Liver (tissue), 3 donors: ENCODE data around the gene SOX5.

Experiments used
- ATF3 ChIP-seq: IDR thresholded peaks from 2 replicates; pipeline ENCODE4 v1.6.1; 2016; ENCODE audit warnings: antibody characterized with exemption
- CTCF ChIP-seq: fragments of 150-350 bp; IDR thresholded peaks from 2 replicates; pipeline ENCODE4 v1.5.1; 2017; ENCODE audit warnings: improper control_type of control experiment, low read depth, low read length; ENCODE audit not compliant: missing input control
- EGR1 ChIP-seq, 2 donors: IDR thresholded peaks; 2 replicates each; pipeline ENCODE4 v1.6.1; 2016 to 2018; ENCODE audit warnings: antibody characterized with exemption in 2 of 2, low read depth in 2 of 2
- GABPA ChIP-seq, 2 donors: IDR thresholded peaks in 1 of 2; conservative IDR thresholded peaks in 1 of 2; 2 replicates each; pipeline ENCODE4 v1.6.1; 2016; ENCODE audit warnings: antibody characterized with exemption in 2 of 2, mild to moderate bottlenecking in 1 of 2, moderate library complexity in 1 of 2
- JUND ChIP-seq, 2 donors: IDR thresholded peaks; 2 replicates each; pipeline ENCODE4 v1.6.1; 2016; ENCODE audit warnings: antibody characterized with exemption in 2 of 2
- RAD21 ChIP-seq, 2 donors: IDR thresholded peaks; 2 replicates each; pipeline ENCODE4 v1.6.1; 2016; ENCODE audit warnings: antibody characterized with exemption in 2 of 2, mild to moderate bottlenecking in 2 of 2
- REST ChIP-seq: IDR thresholded peaks from 2 replicates; pipeline ENCODE4 v1.6.1; 2016; ENCODE audit warnings: antibody characterized with exemption, mild to moderate bottlenecking
- RXRA ChIP-seq, 2 donors: IDR thresholded peaks; 2 replicates each; pipeline ENCODE4 v1.6.1; 2017 to 2018; ENCODE audit warnings: antibody characterized with exemption in 2 of 2, mild to moderate bottlenecking in 1 of 2
- SP1 ChIP-seq: IDR thresholded peaks from 2 replicates; pipeline ENCODE4 v1.6.1; 2018; ENCODE audit warnings: antibody characterized with exemption, mild to moderate bottlenecking
- TAF1 ChIP-seq: conservative IDR thresholded peaks from 2 replicates; pipeline ENCODE4 v1.6.1; 2016; ENCODE audit warnings: antibody characterized with exemption, mild to moderate bottlenecking
- YY1 ChIP-seq: IDR thresholded peaks from 2 replicates; pipeline ENCODE4 v1.6.1; 2016; ENCODE audit warnings: antibody characterized with exemption, mild to moderate bottlenecking
- donor health status: healthy.
- donor health status: healthy.

GRCh38 chr12:23687947-23688346 is 261.5 kb downstream of the SOX5 start:
- TF ChIP-seq CTCF: no peak
- TF ChIP-seq ATF3: no peak
- TF ChIP-seq GABPA (IDR thresholded peaks at IDR 0.05 in 1 of 2, conservative IDR thresholded peaks at IDR 0.05 in 1 of 2): no peak
- no peak for TF ChIP-seq TAF1
- no peak for TF ChIP-seq RXRA (IDR thresholded peaks at IDR 0.05)
- no peak for TF ChIP-seq SP1
- no peak for TF ChIP-seq REST
- TF ChIP-seq YY1: no peak
- TF ChIP-seq RAD21 (IDR thresholded peaks at IDR 0.05): no peak
- TF ChIP-seq EGR1 (IDR thresholded peaks at IDR 0.05; ENCODE audit: low read depth in 2 of 2): no peak
- TF ChIP-seq JUND (IDR thresholded peaks at IDR 0.05): no peak
